HG03575 (cell line): Measurements from ENCODE around the gene TOB2.
"Not testable (repeated sequence)": the region's sequence is repeated elsewhere in the genome, so short reads cannot be mapped to it uniquely, and the experiment has no call there.

Experiments
- ATAC-seq: cut with Tn5 transposase; IDR thresholded peaks from one replicate; pipeline ENCODE4 v1.9.1; 2021; ENCODE audit not compliant: unreplicated experiment, insufficient number of reproducible peaks, low FRiP score; ENCODE audit errors: extremely low read depth

The TOB2 gene

GRCh38 chr22:41469218-41469851 lies 22.7 kb upstream of the TOB2 start:
- no peak for ATAC-seq

GRCh38 chr22:41468381-41469217 lies 22.0 kb upstream of the TOB2 start, which contains the start of the genes ACO2 and PHF5A:
Gene ACO2 (plus strand): TSS chr22:41469117. CDS start chr22:41469147, 30 bp downstream.
Gene PHF5A (minus strand): TSS chr22:41468692. CDS start chr22:41468653, 39 bp downstream.
- ATAC-seq = peak; percentile 51

GRCh38 chr22:41461901-41462300 lies 15.3 kb upstream of the TOB2 start:
- ATAC-seq = no peak

- not testable (repeated sequence) for ATAC-seq
Measured at GRCh38 chr22:41460071-41460470, 13.5 kb upstream of the TOB2 start.

- ATAC-seq = no peak
Measured at GRCh38 chr22:41459431-41459830, 12.8 kb upstream of the TOB2 start.

GRCh38 chr22:41458161-41458728 lies 11.6 kb upstream of the TOB2 start:
- no peak for ATAC-seq

- no peak for ATAC-seq
Measured at GRCh38 chr22:41448189-41448808, 1.7 kb upstream of the TOB2 start.

- ATAC-seq = no peak
Measured at GRCh38 chr22:41447435-41448188, 1.0 kb upstream of the TOB2 start.

GRCh38 chr22:41446057-41446501 lies 522 bp downstream of the TOB2 start:
- no peak for ATAC-seq

- ATAC-seq = no peak
Measured at GRCh38 chr22:41445129-41446056, 1.2 kb downstream of the TOB2 start.

GRCh38 chr22:41444360-41445128 lies 2.1 kb downstream of the TOB2 start:
- no peak for ATAC-seq

GRCh38 chr22:41442240-41442792 lies 4.3 kb downstream of the TOB2 start:
- ATAC-seq = no peak

- not testable (repeated sequence) for ATAC-seq
Measured at GRCh38 chr22:41440511-41440910, 6.1 kb downstream of the TOB2 start.

- ATAC-seq = no peak
Measured at GRCh38 chr22:41437198-41437597, 9.4 kb downstream of the TOB2 start.

- no peak for ATAC-seq
Measured at GRCh38 chr22:41436322-41437113, 10.1 kb downstream of the TOB2 start.

- ATAC-seq = no peak
Measured at GRCh38 chr22:41435560-41435959, 11.0 kb downstream of the TOB2 start.
